ENCODE measurements around the gene NTRK3. TPM values are rescaled to one million over a fixed set of nuclear protein-coding genes. Genes with fewer than 3 reads are reported as not detected.

NTRK3 gene
- total RNA-seq, 1 donor from 2014 or later = 0.37 TPM

- intact Hi-C loops (cut with micrococcal nuclease) = no loop called here
These were observed 354.4 kb downstream of the NTRK3 start for GRCh38 chr15:87901926-87902690.

GRCh38 chr15:87901008-87901407 is 355.5 kb downstream of the NTRK3 start:
- intact Hi-C loops (cut with micrococcal nuclease) = no loop called here

GRCh38 chr15:87896936-87897335 is 359.6 kb downstream of the NTRK3 start:
- intact Hi-C loops (cut with micrococcal nuclease) = no loop called here

- intact Hi-C loops (cut with micrococcal nuclease) = no loop called here
These were observed 369.4 kb downstream of the NTRK3 start for GRCh38 chr15:87887177-87887576.

- intact Hi-C loops (cut with micrococcal nuclease) = no loop called here
These were observed 375.5 kb downstream of the NTRK3 start for GRCh38 chr15:87881026-87881425.

- intact Hi-C loops (cut with micrococcal nuclease) = no loop called here
These were observed 378.6 kb downstream of the NTRK3 start for GRCh38 chr15:87877822-87878542.

- intact Hi-C loops (cut with micrococcal nuclease) = no loop called here
These were observed 379.3 kb downstream of the NTRK3 start for GRCh38 chr15:87877114-87877810.

- intact Hi-C loops (cut with micrococcal nuclease) = no loop called here
These were observed 381.4 kb downstream of the NTRK3 start for GRCh38 chr15:87874896-87875711.

DNA sequence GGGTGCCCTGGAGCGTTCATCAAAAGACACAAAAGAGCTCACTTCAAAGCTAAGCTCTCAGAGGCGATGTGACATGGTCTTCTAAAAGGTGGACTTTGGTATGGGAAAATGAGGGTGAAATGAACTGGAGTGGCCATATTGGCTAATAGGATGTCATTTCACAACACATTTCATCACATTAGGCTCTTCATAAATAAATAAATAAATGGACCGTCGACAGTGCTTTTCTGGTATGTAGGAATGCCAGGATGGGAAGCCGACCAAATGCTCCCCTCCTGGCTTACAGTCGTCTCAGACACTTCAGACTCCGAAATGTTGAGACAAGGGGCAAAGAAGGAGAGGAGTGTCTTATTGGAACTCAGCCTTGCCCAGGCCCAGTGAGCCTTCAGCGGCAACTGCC is 383.0 kb downstream of the NTRK3 start:
- intact Hi-C loops (cut with micrococcal nuclease) = no loop called here

- intact Hi-C loops (cut with micrococcal nuclease) = no loop called here
These were observed 384.7 kb downstream of the NTRK3 start for GRCh38 chr15:87871731-87872320.

GRCh38 chr15:87871258-87871681 is 385.3 kb downstream of the NTRK3 start:
- intact Hi-C loops (cut with micrococcal nuclease) = no loop called here

DNA sequence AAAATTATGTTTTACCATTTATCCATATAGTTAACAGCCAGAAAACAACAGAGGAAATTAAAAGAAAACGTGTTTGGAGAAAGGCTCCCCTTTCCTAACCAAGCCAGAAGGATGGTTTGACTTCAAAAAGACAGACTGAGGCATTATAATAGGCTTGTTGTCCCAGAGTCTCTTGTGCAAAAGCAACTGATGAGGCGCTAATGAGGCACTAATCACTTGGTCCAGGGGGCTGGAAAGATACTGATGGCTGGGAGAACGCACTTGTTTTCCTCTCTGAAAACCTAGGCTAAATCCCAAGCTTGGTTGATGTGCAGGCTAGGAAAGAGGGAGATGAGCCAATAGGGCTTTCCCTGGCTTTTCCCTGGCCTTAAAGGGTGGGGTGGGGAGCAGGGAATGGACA is 389.6 kb downstream of the NTRK3 start:
- intact Hi-C loops (cut with micrococcal nuclease) = no loop called here

DNA sequence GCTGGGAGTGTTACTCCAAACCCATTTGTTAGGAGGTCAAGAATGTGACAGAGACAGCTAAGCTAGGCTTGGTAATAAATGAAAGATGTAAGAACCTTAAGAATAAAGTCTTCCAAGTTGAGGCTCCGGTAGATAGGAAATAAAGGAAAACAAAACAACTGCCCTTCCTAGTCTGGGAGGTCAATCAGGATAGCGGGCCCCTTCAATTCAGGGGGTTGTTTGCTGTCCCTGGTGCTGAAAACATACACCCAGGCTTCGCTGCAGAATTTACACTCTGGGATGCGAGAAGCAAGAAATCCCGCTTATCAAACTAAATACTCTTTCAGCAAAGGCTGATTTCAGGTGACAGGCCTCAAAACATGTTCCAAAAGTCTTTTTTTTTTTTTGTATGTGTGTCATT is 393.4 kb downstream of the NTRK3 start:
- intact Hi-C loops (cut with micrococcal nuclease) = no loop called here

- intact Hi-C loops (cut with micrococcal nuclease) = no loop called here
These were observed 395.8 kb downstream of the NTRK3 start for GRCh38 chr15:87860743-87861142.

DNA sequence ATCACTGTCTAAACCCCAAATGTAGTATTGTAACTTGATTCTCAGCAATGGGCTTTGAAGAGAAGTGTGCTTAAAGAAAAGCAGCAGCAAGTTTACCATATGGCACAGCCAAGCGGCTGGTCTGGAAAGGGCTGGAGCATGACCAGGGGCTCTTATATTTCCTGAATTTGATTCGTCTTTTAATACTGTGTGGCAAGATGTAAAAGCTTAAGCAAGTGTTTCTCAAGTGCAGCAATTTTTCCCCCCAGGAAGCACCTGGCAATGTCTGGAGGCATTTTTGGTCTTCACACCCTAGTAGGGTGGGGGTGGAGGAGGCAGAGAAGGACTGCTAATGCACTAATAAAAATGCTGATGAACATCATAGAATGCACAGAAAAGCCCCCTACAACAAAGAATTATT is 397.9 kb downstream of the NTRK3 start:
- intact Hi-C loops (cut with micrococcal nuclease) = no loop called here

- intact Hi-C loops (cut with micrococcal nuclease) = no loop called here
These were observed 405.0 kb downstream of the NTRK3 start for GRCh38 chr15:87851497-87851896.

DNA sequence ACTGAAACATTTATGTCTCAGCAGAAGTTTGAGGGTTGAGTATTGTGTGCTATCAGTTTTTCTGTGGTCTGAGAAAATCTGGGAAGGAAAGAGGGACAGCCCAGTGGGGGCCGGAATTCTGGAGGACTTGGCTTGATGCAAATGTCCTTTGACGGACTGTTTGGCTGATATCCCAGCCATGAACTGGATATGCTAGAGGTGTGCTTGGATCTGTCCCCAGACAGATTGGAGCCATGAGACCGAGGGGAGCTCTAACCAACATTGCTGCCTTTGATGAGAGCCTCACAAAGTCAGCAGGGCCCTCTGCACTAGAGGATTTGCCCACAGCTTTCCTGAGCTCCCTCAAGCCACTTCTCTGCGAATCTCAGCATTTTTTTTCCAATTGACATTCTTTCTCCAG is 405.6 kb downstream of the NTRK3 start:
- intact Hi-C loops (cut with micrococcal nuclease) = no loop called here

DNA sequence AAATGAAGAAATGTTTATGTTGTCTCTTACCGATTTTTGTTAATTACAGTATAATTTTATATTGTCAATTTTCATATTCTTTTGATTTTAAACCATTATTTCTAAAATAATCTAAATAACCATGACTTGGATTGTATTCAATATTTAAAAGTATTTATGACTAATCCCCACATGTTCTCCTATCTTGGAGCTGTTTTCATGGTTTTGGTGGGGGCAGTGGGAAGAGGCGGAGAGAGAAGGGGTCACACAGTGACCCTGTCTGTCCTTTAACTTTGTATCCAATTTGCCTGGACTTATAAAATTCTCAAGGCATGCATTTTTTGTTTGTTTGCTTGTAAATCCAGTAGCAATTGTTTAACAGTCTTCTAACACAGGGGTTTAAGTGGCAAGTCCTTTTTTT is 407.4 kb downstream of the NTRK3 start:
- intact Hi-C loops (cut with micrococcal nuclease) = no loop called here

DNA sequence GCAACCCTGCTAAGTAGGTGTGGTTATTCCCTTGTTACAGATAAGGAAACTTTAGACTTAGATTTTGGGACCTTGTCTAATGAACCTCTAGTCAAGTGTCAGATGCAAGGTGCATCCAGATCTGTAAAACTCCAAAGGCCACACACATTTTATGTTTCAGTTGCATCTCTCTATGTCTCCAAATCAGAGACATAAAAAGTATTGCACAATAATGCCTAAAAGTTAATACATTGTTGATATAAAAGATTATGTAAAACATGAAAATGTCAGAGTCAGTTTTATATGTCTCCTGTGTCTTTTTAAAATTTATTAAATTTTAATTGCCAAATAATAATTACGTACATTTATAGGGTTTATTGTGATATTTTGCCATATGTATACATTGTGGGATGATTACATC is 408.5 kb downstream of the NTRK3 start:
- intact Hi-C loops (cut with micrococcal nuclease) = no loop called here

GRCh38 chr15:87846746-87847145 is 409.8 kb downstream of the NTRK3 start:
- intact Hi-C loops (cut with micrococcal nuclease) = no loop called here

GRCh38 chr15:87843312-87843711 is 413.2 kb downstream of the NTRK3 start:
- intact Hi-C loops (cut with micrococcal nuclease) = no loop called here

All from T-helper 1 cell treated with Interleukin-12 subunit alpha and Interleukin-12 subunit beta and Interleukin-4 antibody, amounts not matched to agents 30 ng/mL and 1 ng/mL, for 36 hours (primary cell).